Motor neuron (in vitro differentiated cells): ENCODE results near the gene MPDZ. TPM values are rescaled to one million over a fixed set of nuclear protein-coding genes. Genes with fewer than 3 reads are reported as not detected.

ENCODE experiments used
- ATAC-seq, 8 experiments: fragments of 200-7000 bp; cut with Tn5 transposase; replicated peaks in 6 of 8; 2 replicates each; pipeline ENCODE4 v1.8.0; 2021; ENCODE audit warnings: mild to moderate bottlenecking in 8 of 8, moderate library complexity in 8 of 8
- H3K27ac ChIP-seq, 2 donors: fragments of 250-450 bp; sonication (Bioruptor Pico); 2 replicates each; pipeline ENCODE4 v1.9.0; 2021; ENCODE audit warnings: antibody characterized with exemption in 2 of 2, mild to moderate bottlenecking in 2 of 2, moderate library complexity in 1 of 2
- H3K4me1 ChIP-seq, 2 donors: fragments of 250-450 bp; sonication (Bioruptor Pico); replicated peaks in 1 of 2; 2 replicates each; pipeline ENCODE4 v1.6.1; 2021; ENCODE audit warnings: antibody characterized with exemption in 2 of 2, mild to moderate bottlenecking in 2 of 2, moderate library complexity in 1 of 2
- H3K4me3 ChIP-seq, 5 donors: fragments of 250-450 bp; sonication (Bioruptor Pico); 2 replicates each; pipeline ENCODE4 v1.9.0; 2021; ENCODE audit warnings: antibody characterized with exemption in 5 of 5, mild to moderate bottlenecking in 5 of 5, moderate library complexity in 4 of 5
- WGBS, 10 experiments: fragments of 450-650 bp; shearing (Covaris generic); methylation state at CpG; one replicate each; pipeline ENCODE4 v1.0.0; 2022; 5-methylcytosine and 5-hydroxymethylcytosine counted together
- in situ Hi-C, 9 experiments: fragments of 400-800 bp; cut with MboI; loops; one replicate each; pipeline ENCODE4 v1.15.0; 2021; ENCODE audit warnings: low sequenced_read_pairs in 9 of 9, low pct_unique_long_range_greater_than_20kb in 2 of 9; ENCODE audit not compliant: unreplicated experiment in 9 of 9
- total RNA-seq, 8 experiments: library from RNA; unstranded; fragments of 300-600 nt; gene quantifications; 2 replicates each; pipeline versions ENCODE4 v1.2.3 to v1.2.4, GENCODE V29; 2022

Gene MPDZ
- total RNA-seq, 8 experiments from 2014 or later = 19.5 to 81.8 (median 27.1) TPM

GRCh38 chr9:13165236-13165945 is 114.1 kb downstream of the MPDZ start:
- Histone ChIP-seq H3K4me3 (no peak overlapping the region), H3K27ac (no peak overlapping the region), H3K4me1 (peaks cover 5 to 15% of the 10 kb centered on the region in 2 donors)
- 78 to 100% (median 95%) methylated on average over 1 to 7 of the region's 7 CpGs for WGBS, 10 experiments
- ATAC-seq = no peak
- in situ Hi-C loops = no loop called here

- no peak overlapping the region for H3K4me3 ChIP-seq
- WGBS, 10 experiments = 20 to 100% (median 86%) methylated on average over 1 to 2 of the region's 2 CpGs; no CpG with 5 or more reads in 3 of the 10 experiments
- no peak for ATAC-seq
- in situ Hi-C loops = no loop called here
- H3K4me1 ChIP-seq = peaks cover 5 to 15% of the 10 kb centered on the region in 2 donors
- H3K27ac ChIP-seq = no peak overlapping the region
Observed at GRCh38 chr9:13163946-13164345, 115.5 kb downstream of the MPDZ start.

GRCh38 chr9:13163287-13163686 is 116.2 kb downstream of the MPDZ start:
- Histone ChIP-seq H3K4me3 (no peak overlapping the region), H3K27ac (no peak overlapping the region), H3K4me1 (peaks cover 5 to 15% of the 10 kb centered on the region in 2 donors)
- ATAC-seq = peak in 1 of 8 experiments; percentile 29
- in situ Hi-C loops = no loop called here
- WGBS, 10 experiments = 17 to 86% (median 49%) methylated on average over 1 to 2 of the region's 2 CpGs; no CpG with 5 or more reads in 1 of the 10 experiments

- Histone ChIP-seq H3K4me3 (no peak overlapping the region), H3K27ac (no peak overlapping the region), H3K4me1 (peaks cover 2 to 7% of the 10 kb centered on the region in 2 donors)
- in situ Hi-C loops = no loop called here
- peak in 1 of 8 experiments; percentile 44 for ATAC-seq
- 63 to 100% (median 83%) methylated on average over 1 of the region's 1 CpG; no CpG with 5 or more reads in 1 of the 10 experiments for WGBS, 10 experiments
Observed at GRCh38 chr9:13160051-13160450, 119.4 kb downstream of the MPDZ start.

GRCh38 chr9:13158986-13159385 is 120.5 kb downstream of the MPDZ start:
- Histone ChIP-seq H3K27ac (no peak overlapping the region), H3K4me1 (peaks cover 1 to 6% of the 10 kb centered on the region in 2 donors), H3K4me3 (no peak overlapping the region)
- ATAC-seq = no peak
- in situ Hi-C loops = no loop called here
- WGBS, 10 experiments = 28 to 100% (median 86%) methylated on average over 2 to 3 of the region's 3 CpGs

- no peak for ATAC-seq
- in situ Hi-C loops = no loop called here
- Histone ChIP-seq H3K27ac (no peak overlapping the region), H3K4me3 (no peak overlapping the region), H3K4me1 (no peaks in the 10 kb centered on the region)
- WGBS, 10 experiments = 63 to 100% (median 88%) methylated on average over 1 of the region's 1 CpG; no CpG with 5 or more reads in 3 of the 10 experiments
Observed at GRCh38 chr9:13151489-13151888, 128.0 kb downstream of the MPDZ start.

- no peak for ATAC-seq
- Histone ChIP-seq H3K27ac (no peak overlapping the region), H3K4me1 (peaks cover 0 to 4% of the 10 kb centered on the region in 2 donors)
Observed at GRCh38 chr9:13149454-13149853, 130.0 kb downstream of the MPDZ start.

GRCh38 chr9:13146840-13147239 is 132.7 kb downstream of the MPDZ start:
- H3K4me1 ChIP-seq = peaks cover 0 to 7% of the 10 kb centered on the region in 2 donors
- in situ Hi-C loops = no loop called here
- ATAC-seq = peak in 3 of 8 experiments; percentile 67 to 94 (median 76)
- H3K4me3 ChIP-seq = no peak overlapping the region
- no peak overlapping the region for H3K27ac ChIP-seq
- 44 to 100% (median 94%) methylated on average over 1 to 4 of the region's 4 CpGs for WGBS, 10 experiments

More at GRCh38 chr9:13149454-13149853, 130.0 kb downstream of the MPDZ start:
- no peak overlapping the region for H3K4me3 ChIP-seq
- in situ Hi-C loops = no loop called here

GRCh38 chr9:13145340-13145739 is 134.2 kb downstream of the MPDZ start:
- no peak overlapping the region for H3K4me3 ChIP-seq
- ATAC-seq = no peak
- in situ Hi-C loops = no loop called here
- H3K4me1 ChIP-seq = peaks cover 3 to 7% of the 10 kb centered on the region in 2 donors
- no peak overlapping the region for H3K27ac ChIP-seq

- peaks cover 7 to 12% of the 10 kb centered on the region in 2 donors for H3K4me1 ChIP-seq
- H3K4me3 ChIP-seq = no peak overlapping the region
- no peak overlapping the region for H3K27ac ChIP-seq
- WGBS, 10 experiments = 20 to 100% (median 80%) methylated on average over 1 to 2 of the region's 2 CpGs; no CpG with 5 or more reads in 1 of the 10 experiments
- in situ Hi-C loops = no loop called here
- ATAC-seq = peak in 4 of 8 experiments; percentile 53 to 87 (median 77)
Observed at GRCh38 chr9:13144166-13144775, 135.2 kb downstream of the MPDZ start.

GRCh38 chr9:13143281-13143680 is 136.2 kb downstream of the MPDZ start:
- peak in 1 of 8 experiments; percentile 14 for ATAC-seq
- no peak overlapping the region for H3K4me3 ChIP-seq
- peaks cover 7 to 12% of the 10 kb centered on the region in 2 donors for H3K4me1 ChIP-seq
- in situ Hi-C loops = no loop called here
- 20 to 97% (median 58%) methylated on average over 1 to 5 of the region's 5 CpGs for WGBS, 10 experiments
- no peak overlapping the region for H3K27ac ChIP-seq

- no peak overlapping the region for H3K27ac ChIP-seq
- in situ Hi-C loops = no loop called here
- WGBS, 10 experiments = 58 to 100% (median 91%) methylated on average over 2 to 3 of the region's 3 CpGs
- no peak overlapping the region for H3K4me3 ChIP-seq
- H3K4me1 ChIP-seq = peaks cover 7 to 12% of the 10 kb centered on the region in 2 donors
- ATAC-seq = no peak
Observed at GRCh38 chr9:13142776-13143175, 136.7 kb downstream of the MPDZ start.

- 75 to 100% (median 89%) methylated on average over 2 to 5 of the region's 5 CpGs; no CpG with 5 or more reads in 1 of the 10 experiments for WGBS, 10 experiments
- in situ Hi-C loops = no loop called here
- ATAC-seq = no peak
- Histone ChIP-seq H3K27ac (no peak overlapping the region), H3K4me3 (no peak overlapping the region), H3K4me1 (peaks cover 7 to 12% of the 10 kb centered on the region in 2 donors)
Observed at GRCh38 chr9:13141629-13142028, 137.9 kb downstream of the MPDZ start.
